HEK293 (cell line): ENCODE results near the gene RASSF3.

Experiments used
- GLIS1 ChIP-seq: fragments of 450-650 bp; formaldehyde crosslinking; IDR thresholded peaks from 2 replicates; pipeline ENCODE4 v1.5.1; 2016; ENCODE audit warnings: missing biosample characterization, missing genetic modification characterization
- KLF10 ChIP-seq: fragments of 450-650 bp; IDR thresholded peaks from 2 replicates; pipeline ENCODE4 v1.5.1; 2018; ENCODE audit warnings: missing biosample characterization, mild to moderate bottlenecking, missing genetic modification characterization
- MEIS1 ChIP-seq: sonication (generic); formaldehyde crosslinking; IDR thresholded peaks from 2 replicates; pipeline ENCODE4 v1.8.1; 2022; ENCODE audit warnings: missing genetic modification reagents, mild to moderate bottlenecking, borderline replicate concordance
- OSR2 ChIP-seq: fragments of 450-650 bp; formaldehyde crosslinking; IDR thresholded peaks from 2 replicates; pipeline ENCODE4 v1.5.1; 2016; ENCODE audit warnings: missing biosample characterization, missing genetic modification characterization
- SP2 ChIP-seq: fragments of 450-650 bp; formaldehyde crosslinking; IDR thresholded peaks from 2 replicates; pipeline ENCODE4 v1.5.1; 2016; ENCODE audit warnings: missing biosample characterization, missing genetic modification characterization
- WT1 ChIP-seq: fragments of 450-650 bp; formaldehyde crosslinking; IDR thresholded peaks from 2 replicates; pipeline ENCODE4 v1.5.1; 2016; ENCODE audit warnings: missing biosample characterization, missing genetic modification characterization
- ZBTB21 ChIP-seq: fragments of 450-650 bp; formaldehyde crosslinking; IDR thresholded peaks from 2 replicates; pipeline ENCODE4 v1.5.1; 2017; ENCODE audit warnings: missing biosample characterization, missing genetic modification characterization
- ZBTB48 ChIP-seq: fragments of 450-650 bp; formaldehyde crosslinking; IDR thresholded peaks from 2 replicates; pipeline ENCODE4 v1.5.1; 2016; ENCODE audit warnings: missing biosample characterization, missing genetic modification characterization
- ZIC2 ChIP-seq: fragments of 450-650 bp; formaldehyde crosslinking; IDR thresholded peaks from 2 replicates; pipeline ENCODE4 v1.5.1; 2016; ENCODE audit warnings: missing biosample characterization, missing genetic modification characterization
- ZNF214 ChIP-seq: fragments of 450-650 bp; formaldehyde crosslinking; IDR thresholded peaks from 2 replicates; pipeline ENCODE4 v1.5.1; 2017; ENCODE audit warnings: missing biosample characterization, mild to moderate bottlenecking, missing genetic modification characterization, borderline replicate concordance
- ZNF23 ChIP-seq: fragments of 450-650 bp; formaldehyde crosslinking; IDR thresholded peaks from 2 replicates; pipeline ENCODE4 v1.5.1; 2016; ENCODE audit warnings: missing biosample characterization, missing genetic modification characterization, borderline replicate concordance
- ZNF266 ChIP-seq: fragments of 450-650 bp; formaldehyde crosslinking; IDR thresholded peaks from 2 replicates; pipeline ENCODE4 v1.5.1; 2016; ENCODE audit warnings: missing biosample characterization, missing genetic modification characterization, low read depth
- ZNF341 ChIP-seq: fragments of 450-650 bp; formaldehyde crosslinking; IDR thresholded peaks from 2 replicates; pipeline ENCODE4; 2016; ENCODE audit warnings: low read depth, missing biosample characterization, missing genetic modification characterization
- ZNF366 ChIP-seq: fragments of 450-650 bp; formaldehyde crosslinking; conservative IDR thresholded peaks from 2 replicates; pipeline ENCODE4 v1.5.1; 2016; ENCODE audit warnings: missing biosample characterization, missing genetic modification characterization
- ZNF433 ChIP-seq: fragments of 450-650 bp; formaldehyde crosslinking; IDR thresholded peaks from 2 replicates; pipeline ENCODE4 v1.5.1; 2016; ENCODE audit warnings: missing biosample characterization, missing genetic modification characterization, low read depth
- ZNF510 ChIP-seq: fragments of 450-650 bp; formaldehyde crosslinking; IDR thresholded peaks from 2 replicates; pipeline ENCODE4 v1.5.1; 2018; ENCODE audit warnings: mild to moderate bottlenecking, missing genetic modification characterization, missing biosample characterization; ENCODE audit not compliant: insufficient replicate concordance
- ZNF629 ChIP-seq: fragments of 450-650 bp; formaldehyde crosslinking; IDR thresholded peaks from 2 replicates; pipeline ENCODE4 v1.5.1; 2017; ENCODE audit warnings: missing biosample characterization, missing genetic modification characterization
- ZSCAN30 ChIP-seq: fragments of 450-650 bp; IDR thresholded peaks from 2 replicates; pipeline ENCODE4 v1.5.1; 2018; ENCODE audit warnings: missing biosample characterization, mild to moderate bottlenecking, missing genetic modification characterization, moderate library complexity
- TF ChIP-seq, protein P1 (sequence below): fragments of 450-650 bp; formaldehyde crosslinking; IDR thresholded peaks from 2 replicates; pipeline ENCODE4 v1.5.1; 2016; ENCODE audit warnings: missing biosample characterization, missing genetic modification characterization
- TF ChIP-seq, protein P2 (sequence below): fragments of 450-650 bp; formaldehyde crosslinking; IDR thresholded peaks from 2 replicates; pipeline ENCODE4 v1.5.1; 2017; ENCODE audit warnings: missing biosample characterization, missing genetic modification characterization
- TF ChIP-seq, protein P3 (sequence below): fragments of 450-650 bp; formaldehyde crosslinking; IDR thresholded peaks from 2 replicates; pipeline ENCODE4 v1.5.1; 2016; ENCODE audit warnings: missing biosample characterization, missing genetic modification characterization
- TF ChIP-seq, protein P4 (sequence below): fragments of 450-650 bp; formaldehyde crosslinking; IDR thresholded peaks from 2 replicates; pipeline ENCODE4 v1.5.1; 2016; ENCODE audit warnings: missing biosample characterization, missing genetic modification characterization
- TF ChIP-seq, protein P5 (sequence below): fragments of 450-650 bp; formaldehyde crosslinking; IDR thresholded peaks from 2 replicates; pipeline ENCODE4 v1.5.1; 2017; ENCODE audit warnings: missing biosample characterization, missing genetic modification characterization

RASSF3 gene

DNA sequence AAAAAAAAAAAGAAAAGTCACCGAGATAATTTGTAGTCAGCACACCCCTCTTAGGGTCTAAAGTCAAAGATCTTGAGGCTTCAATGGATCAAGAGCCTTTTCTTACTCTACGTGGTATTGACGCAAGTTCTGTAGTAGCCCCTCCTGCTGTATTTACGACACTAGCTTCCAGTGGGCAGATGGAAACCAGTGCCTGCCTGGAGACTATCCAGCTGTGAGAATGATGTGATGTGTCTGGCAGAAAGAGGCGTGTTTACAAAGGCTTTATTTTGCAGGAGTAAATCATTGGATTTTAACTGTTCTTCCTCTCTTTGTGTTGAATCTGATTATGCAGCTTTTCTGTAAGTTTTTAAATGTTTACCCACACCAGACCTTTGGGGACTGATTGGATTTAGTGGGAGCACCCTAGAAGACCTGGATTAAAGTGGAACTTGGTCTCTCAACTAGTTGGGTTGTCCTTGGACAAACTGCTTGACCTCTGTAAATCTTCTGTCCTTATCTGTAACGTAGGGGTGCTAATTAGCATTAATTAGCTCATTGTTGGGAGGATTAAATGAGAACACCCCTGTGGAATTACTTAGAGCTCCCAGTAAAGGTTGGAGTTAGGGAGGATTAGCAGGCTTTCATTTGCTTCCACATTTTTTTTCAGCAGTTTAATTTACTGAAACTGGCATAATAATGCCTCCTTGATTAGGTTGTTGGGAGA is 72.4 kb downstream of the RASSF3 start (continued):
- TF ChIP-seq, protein P1, sequence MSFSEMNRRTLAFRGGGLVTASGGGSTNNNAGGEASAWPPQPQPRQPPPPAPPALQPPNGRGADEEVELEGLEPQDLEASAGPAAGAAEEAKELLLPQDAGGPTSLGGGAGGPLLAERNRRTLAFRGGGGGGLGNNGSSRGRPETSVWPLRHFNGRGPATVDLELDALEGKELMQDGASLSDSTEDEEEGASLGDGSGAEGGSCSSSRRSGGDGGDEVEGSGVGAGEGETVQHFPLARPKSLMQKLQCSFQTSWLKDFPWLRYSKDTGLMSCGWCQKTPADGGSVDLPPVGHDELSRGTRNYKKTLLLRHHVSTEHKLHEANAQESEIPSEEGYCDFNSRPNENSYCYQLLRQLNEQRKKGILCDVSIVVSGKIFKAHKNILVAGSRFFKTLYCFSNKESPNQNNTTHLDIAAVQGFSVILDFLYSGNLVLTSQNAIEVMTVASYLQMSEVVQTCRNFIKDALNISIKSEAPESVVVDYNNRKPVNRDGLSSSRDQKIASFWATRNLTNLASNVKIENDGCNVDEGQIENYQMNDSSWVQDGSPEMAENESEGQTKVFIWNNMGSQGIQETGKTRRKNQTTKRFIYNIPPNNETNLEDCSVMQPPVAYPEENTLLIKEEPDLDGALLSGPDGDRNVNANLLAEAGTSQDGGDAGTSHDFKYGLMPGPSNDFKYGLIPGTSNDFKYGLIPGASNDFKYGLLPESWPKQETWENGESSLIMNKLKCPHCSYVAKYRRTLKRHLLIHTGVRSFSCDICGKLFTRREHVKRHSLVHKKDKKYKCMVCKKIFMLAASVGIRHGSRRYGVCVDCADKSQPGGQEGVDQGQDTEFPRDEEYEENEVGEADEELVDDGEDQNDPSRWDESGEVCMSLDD (tag by site-specific recombination): no peak
- TF ChIP-seq, protein P2, sequence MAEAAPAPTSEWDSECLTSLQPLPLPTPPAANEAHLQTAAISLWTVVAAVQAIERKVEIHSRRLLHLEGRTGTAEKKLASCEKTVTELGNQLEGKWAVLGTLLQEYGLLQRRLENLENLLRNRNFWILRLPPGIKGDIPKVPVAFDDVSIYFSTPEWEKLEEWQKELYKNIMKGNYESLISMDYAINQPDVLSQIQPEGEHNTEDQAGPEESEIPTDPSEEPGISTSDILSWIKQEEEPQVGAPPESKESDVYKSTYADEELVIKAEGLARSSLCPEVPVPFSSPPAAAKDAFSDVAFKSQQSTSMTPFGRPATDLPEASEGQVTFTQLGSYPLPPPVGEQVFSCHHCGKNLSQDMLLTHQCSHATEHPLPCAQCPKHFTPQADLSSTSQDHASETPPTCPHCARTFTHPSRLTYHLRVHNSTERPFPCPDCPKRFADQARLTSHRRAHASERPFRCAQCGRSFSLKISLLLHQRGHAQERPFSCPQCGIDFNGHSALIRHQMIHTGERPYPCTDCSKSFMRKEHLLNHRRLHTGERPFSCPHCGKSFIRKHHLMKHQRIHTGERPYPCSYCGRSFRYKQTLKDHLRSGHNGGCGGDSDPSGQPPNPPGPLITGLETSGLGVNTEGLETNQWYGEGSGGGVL (tag by site-specific recombination): no peak
- TF ChIP-seq GLIS1 (tag by site-specific recombination) (peak; percentile 19; the same call in 1 of the 2 replicates), ZSCAN30 (peak; percentile 76; the same call in 1 of the 2 replicates), ZIC2 (tag by site-specific recombination) (peak; percentile 71), OSR2 (tag by site-specific recombination) (peak; percentile 94), WT1 (tag by site-specific recombination) (peak; percentile 77), ZNF341 (tag by site-specific recombination) (no peak), ZNF629 (tag by site-specific recombination) (peak; percentile 88), KLF10 (tag by site-specific recombination) (peak; percentile 68; the same call in 1 of the 2 replicates), MEIS1 (CRISPR knock-in tag) (no peak), ZNF510 (tag by site-specific recombination) (no peak), ZNF266 (tag by site-specific recombination) (no peak), ZNF214 (no peak), ZNF433 (tag by site-specific recombination) (no peak), ZNF23 (no peak), ZBTB21 (peak; percentile 64), ZBTB48 (tag by site-specific recombination) (no peak), ZNF366 (tag by site-specific recombination) (peak; percentile 49), SP2 (tag by site-specific recombination) (no peak; the same call in 1 of the 2 replicates)
- TF ChIP-seq, protein P3, sequence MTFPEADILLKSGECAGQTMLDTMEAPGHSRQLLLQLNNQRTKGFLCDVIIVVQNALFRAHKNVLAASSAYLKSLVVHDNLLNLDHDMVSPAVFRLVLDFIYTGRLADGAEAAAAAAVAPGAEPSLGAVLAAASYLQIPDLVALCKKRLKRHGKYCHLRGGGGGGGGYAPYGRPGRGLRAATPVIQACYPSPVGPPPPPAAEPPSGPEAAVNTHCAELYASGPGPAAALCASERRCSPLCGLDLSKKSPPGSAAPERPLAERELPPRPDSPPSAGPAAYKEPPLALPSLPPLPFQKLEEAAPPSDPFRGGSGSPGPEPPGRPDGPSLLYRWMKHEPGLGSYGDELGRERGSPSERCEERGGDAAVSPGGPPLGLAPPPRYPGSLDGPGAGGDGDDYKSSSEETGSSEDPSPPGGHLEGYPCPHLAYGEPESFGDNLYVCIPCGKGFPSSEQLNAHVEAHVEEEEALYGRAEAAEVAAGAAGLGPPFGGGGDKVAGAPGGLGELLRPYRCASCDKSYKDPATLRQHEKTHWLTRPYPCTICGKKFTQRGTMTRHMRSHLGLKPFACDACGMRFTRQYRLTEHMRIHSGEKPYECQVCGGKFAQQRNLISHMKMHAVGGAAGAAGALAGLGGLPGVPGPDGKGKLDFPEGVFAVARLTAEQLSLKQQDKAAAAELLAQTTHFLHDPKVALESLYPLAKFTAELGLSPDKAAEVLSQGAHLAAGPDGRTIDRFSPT (tag by site-specific recombination): peak; percentile 65
- TF ChIP-seq, protein P4, sequence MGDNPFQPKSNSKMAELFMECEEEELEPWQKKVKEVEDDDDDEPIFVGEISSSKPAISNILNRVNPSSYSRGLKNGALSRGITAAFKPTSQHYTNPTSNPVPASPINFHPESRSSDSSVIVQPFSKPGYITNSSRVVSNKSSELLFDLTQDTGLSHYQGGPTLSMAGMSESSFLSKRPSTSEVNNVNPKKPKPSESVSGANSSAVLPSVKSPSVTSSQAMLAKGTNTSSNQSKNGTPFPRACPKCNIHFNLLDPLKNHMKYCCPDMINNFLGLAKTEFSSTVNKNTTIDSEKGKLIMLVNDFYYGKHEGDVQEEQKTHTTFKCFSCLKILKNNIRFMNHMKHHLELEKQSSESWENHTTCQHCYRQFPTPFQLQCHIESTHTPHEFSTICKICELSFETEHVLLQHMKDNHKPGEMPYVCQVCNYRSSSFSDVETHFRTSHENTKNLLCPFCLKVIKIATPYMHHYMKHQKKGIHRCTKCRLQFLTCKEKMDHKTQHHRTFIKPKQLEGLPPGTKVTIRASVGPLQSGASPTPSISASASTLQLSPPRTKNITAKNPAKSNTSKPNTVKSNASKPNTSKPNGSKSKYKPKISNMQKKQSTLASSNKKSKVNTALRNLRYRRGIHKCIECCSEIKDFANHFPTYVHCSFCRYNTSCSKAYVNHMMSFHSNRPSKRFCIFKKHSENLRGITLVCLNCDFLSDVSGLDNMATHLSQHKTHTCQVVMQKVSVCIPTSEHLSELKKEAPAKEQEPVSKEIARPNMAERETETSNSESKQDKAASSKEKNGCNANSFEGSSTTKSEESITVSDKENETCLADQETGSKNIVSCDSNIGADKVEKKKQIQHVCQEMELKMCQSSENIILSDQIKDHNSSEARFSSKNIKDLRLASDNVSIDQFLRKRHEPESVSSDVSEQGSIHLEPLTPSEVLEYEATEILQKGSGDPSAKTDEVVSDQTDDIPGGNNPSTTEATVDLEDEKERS (tag by site-specific recombination): no peak
- TF ChIP-seq, protein P5, sequence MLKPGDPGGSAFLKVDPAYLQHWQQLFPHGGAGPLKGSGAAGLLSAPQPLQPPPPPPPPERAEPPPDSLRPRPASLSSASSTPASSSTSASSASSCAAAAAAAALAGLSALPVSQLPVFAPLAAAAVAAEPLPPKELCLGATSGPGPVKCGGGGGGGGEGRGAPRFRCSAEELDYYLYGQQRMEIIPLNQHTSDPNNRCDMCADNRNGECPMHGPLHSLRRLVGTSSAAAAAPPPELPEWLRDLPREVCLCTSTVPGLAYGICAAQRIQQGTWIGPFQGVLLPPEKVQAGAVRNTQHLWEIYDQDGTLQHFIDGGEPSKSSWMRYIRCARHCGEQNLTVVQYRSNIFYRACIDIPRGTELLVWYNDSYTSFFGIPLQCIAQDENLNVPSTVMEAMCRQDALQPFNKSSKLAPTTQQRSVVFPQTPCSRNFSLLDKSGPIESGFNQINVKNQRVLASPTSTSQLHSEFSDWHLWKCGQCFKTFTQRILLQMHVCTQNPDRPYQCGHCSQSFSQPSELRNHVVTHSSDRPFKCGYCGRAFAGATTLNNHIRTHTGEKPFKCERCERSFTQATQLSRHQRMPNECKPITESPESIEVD: peak; percentile 62
